Hepatocyte (in vitro differentiated cells): Measurements from ENCODE around the gene TMPRSS7. TPM values are rescaled to one million over a fixed set of nuclear protein-coding genes. Genes with fewer than 3 reads are reported as not detected.

ENCODE experiments used
- DNase-seq: peaks from one replicate; pipeline ENCODE4 v3.0.0-alpha.2; 2016; ENCODE audit warnings: low spot score
- H2AFZ ChIP-seq: fragments of 200-600 bp; sonication (generic); 2 replicates; pipeline ENCODE4 v1.6.0; 2016; ENCODE audit warnings: antibody characterized with exemption, mild to moderate bottlenecking
- H3K27ac ChIP-seq: fragments of 200-600 bp; sonication (generic); 2 replicates; pipeline ENCODE4 v1.5.1; 2016; ENCODE audit warnings: mild to moderate bottlenecking
- H3K27me3 ChIP-seq: fragments of 200-600 bp; sonication (generic); 2 replicates; pipeline ENCODE4 v1.6.1; 2016
- H3K36me3 ChIP-seq: fragments of 200-600 bp; sonication (generic); replicated peaks from 2 replicates; pipeline ENCODE4 v1.5.1; 2016; ENCODE audit warnings: low read depth; ENCODE audit not compliant: insufficient read depth
- H3K4me1 ChIP-seq: fragments of 200-600 bp; sonication (generic); 2 replicates; pipeline ENCODE4 v1.5.1; 2016; ENCODE audit warnings: mild to moderate bottlenecking, moderate library complexity; ENCODE audit not compliant: insufficient read depth
- H3K4me2 ChIP-seq: fragments of 200-600 bp; sonication (generic); 2 replicates; pipeline ENCODE4 v1.6.0; 2016
- H3K4me3 ChIP-seq: fragments of 200-600 bp; sonication (generic); 2 replicates; pipeline ENCODE4 v1.5.1; 2016; ENCODE audit warnings: mild to moderate bottlenecking
- H3K79me2 ChIP-seq: fragments of 200-600 bp; sonication (generic); 2 replicates; pipeline ENCODE4 v1.6.0; 2017; ENCODE audit warnings: mild to moderate bottlenecking
- H3K9me2 ChIP-seq: fragments of 200-600 bp; sonication (generic); replicated peaks from 2 replicates; pipeline ENCODE4 v1.6.0; 2017; ENCODE audit warnings: mild to moderate bottlenecking; ENCODE audit not compliant: insufficient read depth
- H3K9me3 ChIP-seq: fragments of 200-600 bp; sonication (generic); 2 replicates; pipeline ENCODE4 v1.5.1; 2016; ENCODE audit warnings: low read depth, mild to moderate bottlenecking
- H4K20me1 ChIP-seq: fragments of 200-600 bp; sonication (generic); 2 replicates; pipeline ENCODE4 v1.6.0; 2016; ENCODE audit warnings: mild to moderate bottlenecking; ENCODE audit not compliant: insufficient read depth, poor library complexity, severe bottlenecking
- EZH2 ChIP-seq: fragments of 200-600 bp; sonication (generic); IDR thresholded peaks from 2 replicates; pipeline ENCODE4 v1.6.1; 2016; ENCODE audit warnings: antibody characterized with exemption, mild to moderate bottlenecking, borderline replicate concordance
- EZH2phosphoT487 ChIP-seq: fragments of 200-600 bp; sonication (generic); IDR thresholded peaks from one replicate; pipeline ENCODE4 v1.6.1; 2018; ENCODE audit warnings: antibody characterized with exemption, mild to moderate bottlenecking, low read depth, moderate library complexity; ENCODE audit not compliant: unreplicated experiment, severe bottlenecking
- WGBS: methylation state at CpG from one replicate; pipeline ENCODE4 v1.1.6; 2016; ENCODE audit warnings: low lambda C conversion rate; ENCODE audit errors: missing lambda C conversion rate; 5-methylcytosine and 5-hydroxymethylcytosine counted together
- microRNA counts: library from miRNA; unstranded; fragments of <30 nt; microRNA quantifications from one replicate; lab custom pipeline; 2017
- microRNA-seq: library from miRNA; unstranded; fragments of <30 nt; microRNA quantifications from one replicate; pipeline ENCODE4, GENCODE V29; 2017
- polyA plus RNA-seq: library from polyadenylated mRNA; unstranded; fragments of >200 nt; fragmentation: Nextera tagmentation; extraction: Ambion mirVana; gene quantifications from 2 replicates; pipeline ENCODE4 v1.2.1, GENCODE V29; 2016
- small RNA-seq: library from RNA; depleted of rRNA; stranded (forward); fragments of <200 nt; gene quantifications from one replicate; pipeline ENCODE3, GENCODE V24; 2014
- total RNA-seq: library from RNA; depleted of rRNA; stranded (reverse); fragments of >200 nt; gene quantifications from 2 replicates; pipeline ENCODE4 v1.2.3, GENCODE V29; 2014
- TF ChIP-seq, protein P1 (sequence below): fragments of 200-600 bp; sonication (generic); IDR thresholded peaks from 2 replicates; pipeline ENCODE4 v1.5.1; 2016; ENCODE audit warnings: antibody characterized with exemption, mild to moderate bottlenecking; ENCODE audit not compliant: poor library complexity

Gene TMPRSS7
- total and polyA plus RNA-seq, 2 experiments from 2014 or later: 0.06 TPM; not detected in 1

DNA sequence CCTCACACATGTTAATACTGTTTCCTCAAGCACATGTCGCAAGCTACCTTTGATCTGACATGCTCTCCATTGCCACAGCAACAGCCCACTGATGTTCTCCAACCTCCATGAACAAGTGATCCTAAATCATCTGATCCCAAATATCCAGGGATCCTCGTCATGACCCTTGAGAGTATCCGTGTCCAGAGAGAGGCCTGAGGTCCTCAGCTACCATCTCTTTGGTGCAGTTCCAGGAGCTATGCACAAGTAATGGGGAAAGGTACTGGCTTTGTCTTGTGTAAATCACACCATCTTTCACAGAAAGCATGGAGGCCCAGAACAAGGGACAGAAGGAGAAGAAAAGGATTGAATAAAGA lies 96.1 kb downstream of the TMPRSS7 start:
- TF ChIP-seq, protein P1, sequence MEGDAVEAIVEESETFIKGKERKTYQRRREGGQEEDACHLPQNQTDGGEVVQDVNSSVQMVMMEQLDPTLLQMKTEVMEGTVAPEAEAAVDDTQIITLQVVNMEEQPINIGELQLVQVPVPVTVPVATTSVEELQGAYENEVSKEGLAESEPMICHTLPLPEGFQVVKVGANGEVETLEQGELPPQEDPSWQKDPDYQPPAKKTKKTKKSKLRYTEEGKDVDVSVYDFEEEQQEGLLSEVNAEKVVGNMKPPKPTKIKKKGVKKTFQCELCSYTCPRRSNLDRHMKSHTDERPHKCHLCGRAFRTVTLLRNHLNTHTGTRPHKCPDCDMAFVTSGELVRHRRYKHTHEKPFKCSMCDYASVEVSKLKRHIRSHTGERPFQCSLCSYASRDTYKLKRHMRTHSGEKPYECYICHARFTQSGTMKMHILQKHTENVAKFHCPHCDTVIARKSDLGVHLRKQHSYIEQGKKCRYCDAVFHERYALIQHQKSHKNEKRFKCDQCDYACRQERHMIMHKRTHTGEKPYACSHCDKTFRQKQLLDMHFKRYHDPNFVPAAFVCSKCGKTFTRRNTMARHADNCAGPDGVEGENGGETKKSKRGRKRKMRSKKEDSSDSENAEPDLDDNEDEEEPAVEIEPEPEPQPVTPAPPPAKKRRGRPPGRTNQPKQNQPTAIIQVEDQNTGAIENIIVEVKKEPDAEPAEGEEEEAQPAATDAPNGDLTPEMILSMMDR: no peak
- TF ChIP-seq EZH2phosphoT487: no peak
- TF ChIP-seq EZH2: no peak
- no peak for DNase-seq
- Histone ChIP-seq H2AFZ (no peak overlapping the region), H3K27me3 (no peaks in the 10 kb centered on the region), H3K27ac (no peak overlapping the region), H3K9me3 (no peaks in the 10 kb centered on the region), H3K4me1 (peaks cover 3% of the 10 kb centered on the region), H3K36me3 (no peaks in the 10 kb centered on the region), H3K4me2 (no peak overlapping the region), H3K9me2 (no peaks in the 10 kb centered on the region), H3K4me3 (no peak overlapping the region), H3K79me2 (no peaks in the 10 kb centered on the region), H4K20me1 (no peaks in the 10 kb centered on the region)
- 93% methylated on average over 3 of the region's 3 CpGs for WGBS

MicroRNA genes within 50 kb of the gene (microRNA counts, 767-probe panel; counts per million panel counts)
- not detected for microRNA hsa-miR-567 (lab: Ali Mortazavi, UCI)

Small RNA genes lying within 50 kb of the gene (microRNA-seq; reads per million reads assigned to microRNA genes)
- not detected for gene MIR567

Small RNA genes lying within 50 kb of the gene (small RNA-seq; reads per million reads assigned to genes)
- not detected for gene MIR567

Other genes starting within 250 kb of the TMPRSS7 start
- gene PHLDB2, start 175.5 kb upstream of the TMPRSS7 start, total RNA-seq: 52.0 and 52.7 TPM in 2 replicates
- 43.0 and 49.0 TPM in 2 replicates for gene PHLDB2, start 175.5 kb upstream of the TMPRSS7 start, polyA plus RNA-seq
- gene ABHD10, start 55.7 kb upstream of the TMPRSS7 start, total RNA-seq: 34.2 and 36.2 TPM in 2 replicates
- gene ABHD10, start 55.7 kb upstream of the TMPRSS7 start, polyA plus RNA-seq: 18.0 and 25.6 TPM in 2 replicates
- gene TAGLN3, start 35.8 kb upstream of the TMPRSS7 start, total RNA-seq: 1.9 and 2.1 TPM in 2 replicates
- gene TAGLN3, start 35.8 kb upstream of the TMPRSS7 start, polyA plus RNA-seq: 0.51 and 1.9 TPM in 2 replicates
- 14.6 and 20.7 TPM in 2 replicates for gene C3orf52, start 51.7 kb downstream of the TMPRSS7 start, total RNA-seq
- 9.3 and 16.3 TPM in 2 replicates for gene C3orf52, start 51.7 kb downstream of the TMPRSS7 start, polyA plus RNA-seq
- not detected in 2 replicates for gene GCSAM, start 98.5 kb downstream of the TMPRSS7 start, total RNA-seq
- 0.66 and 1.3 TPM in 2 replicates for gene GCSAM, start 98.5 kb downstream of the TMPRSS7 start, polyA plus RNA-seq